Activated CD8-positive, alpha-beta memory T cell treated with anti-CD3 and anti-CD28 coated beads, Interleukin-2, amount 10 ng/mL, durations not matched to agents 7 days and 5 days (primary cell): ENCODE data around the gene ARX. TPM values are rescaled to one million over a fixed set of nuclear protein-coding genes. Genes with fewer than 3 reads are reported as not detected.

ENCODE experiments used
- ATAC-seq: fragments of 150-1000 bp; cut with Tn5 transposase; one replicate; pipeline ENCODE4 v1.10.0; 2021; ENCODE audit warnings: moderate library complexity
- CTCF ChIA-PET: fragments of 350-600 bp; sonication (Branson Sonifier 250); formaldehyde crosslinking; loops from one replicate; lab custom pipeline; 2021; ENCODE audit warnings: antibody characterized with exemption; lab: Charles Lee
- DNase-seq: peaks from one replicate; pipeline ENCODE4 v3.0.0-alpha.2; 2020
- H3K27ac Mint-ChIP-seq: one replicate; pipeline ENCODE4 v1.8.0; 2021; ENCODE audit warnings: mild to moderate bottlenecking, mixed read lengths
- H3K27me3 Mint-ChIP-seq: one replicate; pipeline ENCODE4 v1.8.0; 2021; ENCODE audit warnings: mixed read lengths
- H3K36me3 Mint-ChIP-seq: one replicate; pipeline ENCODE4 v1.8.0; 2021; ENCODE audit warnings: mild to moderate bottlenecking, mixed read lengths
- H3K4me1 Mint-ChIP-seq: one replicate; pipeline ENCODE4 v1.8.0; 2021; ENCODE audit warnings: mixed read lengths
- H3K4me3 Mint-ChIP-seq: one replicate; pipeline ENCODE4 v1.8.0; 2021; ENCODE audit warnings: mild to moderate bottlenecking, moderate library complexity, mixed read lengths
- H3K9me3 Mint-ChIP-seq: one replicate; pipeline ENCODE4 v1.8.0; 2022; ENCODE audit warnings: low read depth, mixed read lengths
- total RNA-seq, 2 experiments: library from RNA; stranded (reverse); gene quantifications; one replicate each; pipeline ENCODE4 v1.2.3, GENCODE V29; 2021

ARX gene
- total RNA-seq, 2 experiments from 2014 or later = not detected

GRCh38 chrX:25023908-25024307, 8.1 kb upstream of the ARX start:
- no peaks in the 10 kb centered on the region for H3K9me3 Mint-ChIP-seq
- no peak for DNase-seq
- peaks cover 71% of the 10 kb centered on the region for H3K27me3 Mint-ChIP-seq
- peaks cover 9% of the 10 kb centered on the region for H3K4me1 Mint-ChIP-seq
- H3K36me3 Mint-ChIP-seq = no peaks in the 10 kb centered on the region
- no peak for ATAC-seq
- H3K27ac Mint-ChIP-seq = no peak overlapping the region
- CTCF ChIA-PET = interaction anchor here (2.0 kb wide), 1 partner anchor 120 kb away, joined by 15 read pairs; no protein-coding TSS in a partner anchor
- no peak overlapping the region for H3K4me3 Mint-ChIP-seq

GRCh38 chrX:25022499-25023325, 6.9 kb upstream of the ARX start:
- H3K4me1 Mint-ChIP-seq = peaks cover 9% of the 10 kb centered on the region
- no peaks in the 10 kb centered on the region for H3K36me3 Mint-ChIP-seq
- no peaks in the 10 kb centered on the region for H3K9me3 Mint-ChIP-seq
- H3K27me3 Mint-ChIP-seq = peaks cover 77% of the 10 kb centered on the region
- H3K4me3 Mint-ChIP-seq = no peak overlapping the region
- ATAC-seq (no peak), DNase-seq (no peak)
- CTCF ChIA-PET = interaction anchor here (0.7 to 4.0 kb wide), 8 partner anchors 11 to 270 kb away, joined by 3 to 28 read pairs (median 6); no protein-coding TSS in a partner anchor
- H3K27ac Mint-ChIP-seq = no peak overlapping the region

GRCh38 chrX:25020905-25021449, 5.2 kb upstream of the ARX start:
- CTCF ChIA-PET = interaction anchor here (1.2 to 4.0 kb wide), 8 partner anchors 10 to 182 kb away, joined by 3 to 28 read pairs (median 10); no protein-coding TSS in a partner anchor
- ATAC-seq = peak; percentile 76
- no peaks in the 10 kb centered on the region for H3K9me3 Mint-ChIP-seq
- H3K27me3 Mint-ChIP-seq = peaks cover 84% of the 10 kb centered on the region
- peak; percentile 45 for DNase-seq
- H3K27ac Mint-ChIP-seq = no peak overlapping the region
- no peak overlapping the region for H3K4me3 Mint-ChIP-seq
- H3K4me1 Mint-ChIP-seq = peaks cover 12% of the 10 kb centered on the region
- H3K36me3 Mint-ChIP-seq = no peaks in the 10 kb centered on the region

GRCh38 chrX:25020391-25020904, 4.7 kb upstream of the ARX start:
- DNase-seq (no peak), ATAC-seq (no peak)
- no peak overlapping the region for H3K27ac Mint-ChIP-seq
- H3K27me3 Mint-ChIP-seq = peaks cover 83% of the 10 kb centered on the region
- no peaks in the 10 kb centered on the region for H3K9me3 Mint-ChIP-seq
- no peaks in the 10 kb centered on the region for H3K36me3 Mint-ChIP-seq
- H3K4me1 Mint-ChIP-seq = peaks cover 13% of the 10 kb centered on the region
- H3K4me3 Mint-ChIP-seq = no peak overlapping the region
- CTCF ChIA-PET = interaction anchor here (1.6 to 4.0 kb wide), 6 partner anchors 10 to 181 kb away, joined by 4 to 28 read pairs (median 14); no protein-coding TSS in a partner anchor

- CTCF ChIA-PET = interaction anchor here (2.3 to 4.0 kb wide), 4 partner anchors 9 to 181 kb away, joined by 7 to 28 read pairs (median 15); no protein-coding TSS in a partner anchor
- DNase-seq (no peak), ATAC-seq (no peak)
- no peaks in the 10 kb centered on the region for H3K9me3 Mint-ChIP-seq
- no peak overlapping the region for H3K27ac Mint-ChIP-seq
- peaks cover 82% of the 10 kb centered on the region for H3K27me3 Mint-ChIP-seq
- peaks cover 15% of the 10 kb centered on the region for H3K4me1 Mint-ChIP-seq
- H3K4me3 Mint-ChIP-seq = no peak overlapping the region
- no peaks in the 10 kb centered on the region for H3K36me3 Mint-ChIP-seq
Measured at GRCh38 chrX:25019707-25020390, 4.1 kb upstream of the ARX start.

GRCh38 chrX:25018682-25019081, 2.9 kb upstream of the ARX start:
- H3K4me3 Mint-ChIP-seq = no peak overlapping the region
- no peaks in the 10 kb centered on the region for H3K36me3 Mint-ChIP-seq
- no peak for ATAC-seq
- H3K27ac Mint-ChIP-seq = no peak overlapping the region
- no peak for DNase-seq
- H3K4me1 Mint-ChIP-seq = peaks cover 17% of the 10 kb centered on the region
- peaks cover 80% of the 10 kb centered on the region for H3K27me3 Mint-ChIP-seq
- no peaks in the 10 kb centered on the region for H3K9me3 Mint-ChIP-seq
- CTCF ChIA-PET = no interaction called here

- Mint-ChIP-seq H3K9me3 (no peaks in the 10 kb centered on the region), H3K27ac (no peak overlapping the region), H3K36me3 (no peaks in the 10 kb centered on the region), H3K4me3 (no peak overlapping the region), H3K27me3 (peaks cover 76% of the 10 kb centered on the region), H3K4me1 (peaks cover 19% of the 10 kb centered on the region)
- DNase-seq = no peak
- ATAC-seq = no peak
- CTCF ChIA-PET = no interaction called here
Measured at GRCh38 chrX:25017667-25018247, 2.0 kb upstream of the ARX start.

- Mint-ChIP-seq H3K27me3 (peaks cover 76% of the 10 kb centered on the region), H3K27ac (no peak overlapping the region), H3K9me3 (no peaks in the 10 kb centered on the region)
Measured at GRCh38 chrX:25016938-25017598, 1.3 kb upstream of the ARX start.

GRCh38 chrX:25016361-25016671, 551 bp upstream of the ARX start:
- H3K9me3 Mint-ChIP-seq = no peaks in the 10 kb centered on the region
- peaks cover 76% of the 10 kb centered on the region for H3K27me3 Mint-ChIP-seq
- CTCF ChIA-PET = interaction anchor here (0.9 kb wide), 1 partner anchor 177 kb away, joined by 3 read pairs; no protein-coding TSS in a partner anchor
- ATAC-seq (no peak), DNase-seq (no peak)
- H3K4me3 Mint-ChIP-seq = no peak overlapping the region
- peak overlapping the region; percentile 40 for H3K27ac Mint-ChIP-seq
- no peaks in the 10 kb centered on the region for H3K36me3 Mint-ChIP-seq
- peaks cover 12% of the 10 kb centered on the region for H3K4me1 Mint-ChIP-seq

More at GRCh38 chrX:25016938-25017598, 1.3 kb upstream of the ARX start:
- Mint-ChIP-seq H3K36me3 (no peaks in the 10 kb centered on the region), H3K4me3 (no peak overlapping the region), H3K4me1 (peaks cover 18% of the 10 kb centered on the region)
- no peak for DNase-seq
- ATAC-seq = no peak
- CTCF ChIA-PET = no interaction called here

- H3K36me3 Mint-ChIP-seq = no peaks in the 10 kb centered on the region
Measured at GRCh38 chrX:25014366-25014838, 1.4 kb downstream of the ARX start.

GRCh38 chrX:25013632-25014365, 2.0 kb downstream of the ARX start:
- Mint-ChIP-seq H3K9me3 (no peaks in the 10 kb centered on the region), H3K4me1 (peaks cover 10% of the 10 kb centered on the region), H3K4me3 (peak overlapping the region; percentile 33), H3K36me3 (no peaks in the 10 kb centered on the region), H3K27me3 (peaks cover 79% of the 10 kb centered on the region), H3K27ac (no peak overlapping the region)
- DNase-seq (no peak), ATAC-seq (peak; percentile 47)
- CTCF ChIA-PET = interaction anchor here (6.0 kb wide), 1 partner anchor 8 kb away, joined by 28 read pairs; no protein-coding TSS in a partner anchor

More at GRCh38 chrX:25014366-25014838, 1.4 kb downstream of the ARX start:
- H3K4me1 Mint-ChIP-seq = peaks cover 10% of the 10 kb centered on the region
- H3K9me3 Mint-ChIP-seq = no peaks in the 10 kb centered on the region
- CTCF ChIA-PET = no interaction called here
- no peak for DNase-seq
- ATAC-seq = no peak
- peaks cover 78% of the 10 kb centered on the region for H3K27me3 Mint-ChIP-seq
- no peak overlapping the region for H3K27ac Mint-ChIP-seq
- no peak overlapping the region for H3K4me3 Mint-ChIP-seq
